Measurements from ENCODE around the gene SPAG16.

DNA sequence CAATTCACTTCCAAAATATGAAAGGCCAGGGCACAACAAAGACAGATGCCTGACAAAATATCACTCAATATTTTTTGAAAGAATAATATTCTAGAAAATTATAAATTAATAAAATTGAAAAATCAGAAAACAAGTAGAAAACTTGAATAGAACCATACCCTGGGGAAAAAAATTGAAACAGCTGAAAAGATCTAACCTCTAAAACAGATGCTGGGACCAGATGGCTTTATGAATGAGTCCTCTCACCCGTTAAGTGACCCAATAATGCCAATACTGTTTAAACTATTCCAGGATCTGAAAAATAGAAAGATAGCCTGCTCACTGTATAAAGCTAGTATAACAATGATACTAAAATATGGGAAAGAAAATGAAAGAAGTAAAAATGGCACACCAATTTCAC, 804.3 kb downstream of the SPAG16 start:
- TF ChIP-seq CTCF (IDR thresholded peaks at IDR 0.05) (no peak), POLR2A (IDR thresholded peaks at IDR 0.05) (no peak)

All from testis (tissue), 2 donors.